Neural progenitor cell (in vitro differentiated cells): Measurements from ENCODE around the gene DUS3L. TPM values are rescaled to one million over a fixed set of nuclear protein-coding genes. Genes with fewer than 3 reads are reported as not detected.
"Not testable (repeated sequence)": the region's sequence is repeated elsewhere in the genome, so short reads cannot be mapped to it uniquely, and the experiment has no call there.

Experiments
- DNase-seq: peaks from one replicate; pipeline ENCODE4 v3.0.0-alpha.2; 2016; ENCODE audit warnings: low spot score
- H2AFZ ChIP-seq: fragments of 200-600 bp; sonication (generic); replicated peaks from 2 replicates; pipeline ENCODE4 v1.6.1; 2016; ENCODE audit warnings: antibody characterized with exemption
- H3F3A ChIP-seq: fragments of 200-600 bp; sonication (generic); 2 replicates; pipeline ENCODE4 v1.6.1; 2016; ENCODE audit warnings: antibody characterized with exemption, low read depth
- H3K27ac ChIP-seq: fragments of 200-600 bp; sonication (generic); 2 replicates; pipeline ENCODE4 v1.5.1; 2016; ENCODE audit warnings: mild to moderate bottlenecking
- H3K27me3 ChIP-seq: fragments of 200-600 bp; sonication (generic); 2 replicates; pipeline ENCODE4 v1.6.1; 2016; ENCODE audit warnings: mild to moderate bottlenecking, moderate library complexity
- H3K36me3 ChIP-seq: fragments of 200-600 bp; sonication (generic); 2 replicates; pipeline ENCODE4 v1.5.1; 2016
- H3K4me1 ChIP-seq: fragments of 200-600 bp; sonication (generic); 2 replicates; pipeline ENCODE4 v1.6.1; 2016; ENCODE audit warnings: mixed run types
- H3K4me2 ChIP-seq: fragments of 200-600 bp; sonication (generic); 2 replicates; pipeline ENCODE4 v1.6.1; 2016
- H3K4me3 ChIP-seq: fragments of 200-600 bp; sonication (generic); 2 replicates; pipeline ENCODE4 v1.5.1; 2016
- H3K79me2 ChIP-seq: fragments of 200-600 bp; sonication (generic); 2 replicates; pipeline ENCODE4 v1.6.1; 2016; ENCODE audit warnings: low read depth
- H3K9ac ChIP-seq: fragments of 200-600 bp; sonication (generic); 2 replicates; pipeline ENCODE4 v1.6.1; 2016
- H3K9me3 ChIP-seq: fragments of 200-600 bp; sonication (generic); 2 replicates; pipeline ENCODE4 v1.5.1; 2016; ENCODE audit warnings: low read depth
- H4K20me1 ChIP-seq: fragments of 200-600 bp; sonication (generic); 2 replicates; pipeline ENCODE4 v1.6.1; 2016; ENCODE audit warnings: low read depth
- H3K27ac Mint-ChIP-seq: 3 replicates; pipeline ENCODE4 v1.8.0; 2021; ENCODE audit warnings: mixed read lengths
- H3K27me3 Mint-ChIP-seq: 2 replicates; pipeline ENCODE4 v1.8.0; 2022; ENCODE audit warnings: low read depth, mild to moderate bottlenecking, inconsistent platforms, moderate library complexity, mixed read lengths; ENCODE audit not compliant: insufficient read depth
- H3K36me3 Mint-ChIP-seq: 3 replicates; pipeline ENCODE4 v1.8.0; 2021; ENCODE audit warnings: mixed read lengths
- H3K4me1 Mint-ChIP-seq: 3 replicates; pipeline ENCODE4 v1.8.0; 2021; ENCODE audit warnings: mixed read lengths
- H3K4me3 Mint-ChIP-seq: 3 replicates; pipeline ENCODE4 v1.8.0; 2021; ENCODE audit warnings: mild to moderate bottlenecking, moderate library complexity, mixed read lengths
- H3K9me3 Mint-ChIP-seq: 3 replicates; pipeline ENCODE4 v1.8.0; 2020; ENCODE audit warnings: mixed read lengths
- EZH2 ChIP-seq: fragments of 200-600 bp; sonication (generic); IDR thresholded peaks from 2 replicates; pipeline ENCODE4 v1.6.1; 2017; ENCODE audit warnings: antibody characterized with exemption, mild to moderate bottlenecking, moderate library complexity
- EZH2phosphoT487 ChIP-seq: fragments of 200-600 bp; sonication (generic); IDR thresholded peaks from 2 replicates; pipeline ENCODE4 v1.6.1; 2017; ENCODE audit warnings: antibody characterized with exemption
- total RNA-seq: library from RNA; depleted of rRNA; stranded (reverse); fragments of >200 nt; gene quantifications from 2 replicates; pipeline ENCODE4 v1.2.3, GENCODE V29; 2015; ENCODE audit warnings: low replicate concordance
- TF ChIP-seq, protein P1 (sequence below): fragments of 200-600 bp; sonication (generic); IDR thresholded peaks from 2 replicates; pipeline ENCODE4 v1.5.1; 2017; ENCODE audit warnings: antibody characterized with exemption, mild to moderate bottlenecking

Gene DUS3L
- total RNA-seq, 1 donor from 2014 or later = 20.7 TPM

GRCh38 chr19:5749505-5749904 lies 41.5 kb downstream of the DUS3L start:
- TF ChIP-seq EZH2phosphoT487 (no peak), EZH2 (no peak)
- TF ChIP-seq, protein P1, sequence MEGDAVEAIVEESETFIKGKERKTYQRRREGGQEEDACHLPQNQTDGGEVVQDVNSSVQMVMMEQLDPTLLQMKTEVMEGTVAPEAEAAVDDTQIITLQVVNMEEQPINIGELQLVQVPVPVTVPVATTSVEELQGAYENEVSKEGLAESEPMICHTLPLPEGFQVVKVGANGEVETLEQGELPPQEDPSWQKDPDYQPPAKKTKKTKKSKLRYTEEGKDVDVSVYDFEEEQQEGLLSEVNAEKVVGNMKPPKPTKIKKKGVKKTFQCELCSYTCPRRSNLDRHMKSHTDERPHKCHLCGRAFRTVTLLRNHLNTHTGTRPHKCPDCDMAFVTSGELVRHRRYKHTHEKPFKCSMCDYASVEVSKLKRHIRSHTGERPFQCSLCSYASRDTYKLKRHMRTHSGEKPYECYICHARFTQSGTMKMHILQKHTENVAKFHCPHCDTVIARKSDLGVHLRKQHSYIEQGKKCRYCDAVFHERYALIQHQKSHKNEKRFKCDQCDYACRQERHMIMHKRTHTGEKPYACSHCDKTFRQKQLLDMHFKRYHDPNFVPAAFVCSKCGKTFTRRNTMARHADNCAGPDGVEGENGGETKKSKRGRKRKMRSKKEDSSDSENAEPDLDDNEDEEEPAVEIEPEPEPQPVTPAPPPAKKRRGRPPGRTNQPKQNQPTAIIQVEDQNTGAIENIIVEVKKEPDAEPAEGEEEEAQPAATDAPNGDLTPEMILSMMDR = no peak
- Histone ChIP-seq H2AFZ (no peak overlapping the region), H3K27ac (no peak overlapping the region), H4K20me1 (no peaks in the 10 kb centered on the region), H3K9ac (no peak overlapping the region), H3F3A (no peaks in the 10 kb centered on the region), H3K4me1 (no peaks in the 10 kb centered on the region), H3K4me3 (no peak overlapping the region), H3K9me3 (no peaks in the 10 kb centered on the region), H3K4me2 (no peak overlapping the region), H3K79me2 (no peaks in the 10 kb centered on the region), H3K36me3 (no peaks in the 10 kb centered on the region), H3K27me3 (no peaks in the 10 kb centered on the region)
- H3K27me3 Mint-ChIP-seq = no peaks in the 10 kb centered on the region
- no peak overlapping the region for H3K27ac Mint-ChIP-seq
- no peaks in the 10 kb centered on the region for H3K36me3 Mint-ChIP-seq
- H3K4me3 Mint-ChIP-seq = no peak overlapping the region
- H3K9me3 Mint-ChIP-seq = no peaks in the 10 kb centered on the region
- H3K4me1 Mint-ChIP-seq = peaks cover 2% of the 10 kb centered on the region
- DNase-seq = no peak

- H3K27ac Mint-ChIP-seq, H3K4me2 ChIP-seq, H3K9ac ChIP-seq, H3K36me3 Mint-ChIP-seq, H3K9me3 Mint-ChIP-seq, H4K20me1 ChIP-seq, H3K36me3 ChIP-seq, H3K27me3 ChIP-seq, H3K4me3 Mint-ChIP-seq, H3K4me1 ChIP-seq, H3K27ac ChIP-seq, H2AFZ ChIP-seq, H3K4me3 ChIP-seq, H3K79me2 ChIP-seq, H3F3A ChIP-seq, H3K9me3 ChIP-seq, H3K4me1 Mint-ChIP-seq, DNase-seq, H3K27me3 Mint-ChIP-seq: not testable (repeated sequence)
These were observed 42.0 kb downstream of the DUS3L start for GRCh38 chr19:5748920-5749319.

DNA sequence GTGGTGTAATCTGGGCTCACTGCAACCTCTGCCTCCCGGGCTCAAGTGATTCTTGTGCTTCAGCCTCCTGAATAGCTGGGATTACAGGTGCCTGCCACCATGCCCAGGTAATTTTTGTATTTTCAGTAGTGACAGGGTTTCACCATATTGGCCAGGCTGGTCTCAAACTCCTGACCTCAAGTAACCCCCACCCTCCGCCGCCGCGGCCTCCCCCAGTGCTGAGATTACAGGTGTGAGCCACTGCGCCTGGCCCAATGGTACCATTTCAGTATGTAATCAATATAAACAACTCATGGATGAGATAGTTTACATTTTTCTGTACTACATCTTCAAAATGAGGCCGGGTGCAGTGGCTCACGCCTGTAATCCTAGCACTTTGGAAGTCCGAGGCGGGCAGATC lies 46.0 kb downstream of the DUS3L start:
- H3K4me3 ChIP-seq, H3K36me3 ChIP-seq, H3K9me3 Mint-ChIP-seq, H3K27me3 ChIP-seq, DNase-seq, H3K9me3 ChIP-seq, H3K4me1 ChIP-seq, H3K4me1 Mint-ChIP-seq, H3K9ac ChIP-seq, H3K4me3 Mint-ChIP-seq, H3F3A ChIP-seq, H3K79me2 ChIP-seq, H3K36me3 Mint-ChIP-seq, H3K27me3 Mint-ChIP-seq, H3K27ac ChIP-seq, H4K20me1 ChIP-seq, H2AFZ ChIP-seq, H3K27ac Mint-ChIP-seq, H3K4me2 ChIP-seq: not testable (repeated sequence)

GRCh38 chr19:5743630-5744029 lies 47.3 kb downstream of the DUS3L start:
- H3F3A ChIP-seq = no peaks in the 10 kb centered on the region
- H2AFZ ChIP-seq = no peak overlapping the region
- no peak overlapping the region for H3K4me3 ChIP-seq
- H3K4me1 Mint-ChIP-seq = peaks cover 2% of the 10 kb centered on the region
- H3K9me3 ChIP-seq = no peaks in the 10 kb centered on the region
- DNase-seq = no peak
- no peak overlapping the region for H3K4me3 Mint-ChIP-seq
- H3K27ac ChIP-seq = no peak overlapping the region
- H3K9ac ChIP-seq = no peak overlapping the region
- H3K4me2 ChIP-seq = no peak overlapping the region
- H4K20me1 ChIP-seq = no peaks in the 10 kb centered on the region
- peaks cover 6% of the 10 kb centered on the region for H3K27me3 Mint-ChIP-seq
- H3K9me3 Mint-ChIP-seq = peaks cover 4% of the 10 kb centered on the region
- H3K79me2 ChIP-seq = no peaks in the 10 kb centered on the region
- TF ChIP-seq EZH2 = no peak
- TF ChIP-seq, protein P1 = no peak
- TF ChIP-seq EZH2phosphoT487 = no peak
- no peaks in the 10 kb centered on the region for H3K36me3 Mint-ChIP-seq
- H3K27me3 ChIP-seq = no peaks in the 10 kb centered on the region
- no peaks in the 10 kb centered on the region for H3K36me3 ChIP-seq
- H3K27ac Mint-ChIP-seq = no peak overlapping the region
- no peaks in the 10 kb centered on the region for H3K4me1 ChIP-seq
